Esophagus muscularis mucosa (tissue), 2 donors: ENCODE data around the gene KCNQ2.

Experiments
- EP300 ChIP-seq: sonication (generic); formaldehyde crosslinking; IDR thresholded peaks from one replicate; pipeline ENCODE4 v1.6.1; 2017; ENCODE audit warnings: antibody characterized with exemption
- POLR2A ChIP-seq: fragments of 450-650 bp; IDR thresholded peaks from one replicate; pipeline ENCODE4 v1.6.1; 2017; ENCODE audit warnings: antibody characterized with exemption, moderate library complexity, mild to moderate bottlenecking, low read depth

- no peak for TF ChIP-seq EP300
- TF ChIP-seq POLR2A: no peak
Observed at GRCh38 chr20:63411151-63411897, 61.1 kb downstream of the KCNQ2 start.
